Left renal pelvis (tissue), 4 donors: Measurements from ENCODE around the gene GRAMD2A. TPM values are rescaled to one million over a fixed set of nuclear protein-coding genes. Genes with fewer than 3 reads are reported as not detected.
"Not testable (repeated sequence)": the region's sequence is repeated elsewhere in the genome, so short reads cannot be mapped to it uniquely, and the experiment has no call there.

ENCODE experiments used
- DNase-seq, 4 donors: peaks; one replicate each; pipeline ENCODE4 v3.0.0-alpha.2; 2013; ENCODE audit warnings: low read depth in 4 of 4, low spot score in 3 of 4
- polyA plus RNA-seq, 4 donors: library from polyadenylated mRNA; unstranded; fragments of 120-200 nt; gene quantifications; one replicate each; pipeline ENCODE4 v1.2.1, GENCODE V29; 2013; ENCODE audit not compliant: insufficient read length in 4 of 4

Gene GRAMD2A
- polyA plus RNA-seq, 4 donors, result 0.23 to 11.0 (median 7.2) TPM

DNA sequence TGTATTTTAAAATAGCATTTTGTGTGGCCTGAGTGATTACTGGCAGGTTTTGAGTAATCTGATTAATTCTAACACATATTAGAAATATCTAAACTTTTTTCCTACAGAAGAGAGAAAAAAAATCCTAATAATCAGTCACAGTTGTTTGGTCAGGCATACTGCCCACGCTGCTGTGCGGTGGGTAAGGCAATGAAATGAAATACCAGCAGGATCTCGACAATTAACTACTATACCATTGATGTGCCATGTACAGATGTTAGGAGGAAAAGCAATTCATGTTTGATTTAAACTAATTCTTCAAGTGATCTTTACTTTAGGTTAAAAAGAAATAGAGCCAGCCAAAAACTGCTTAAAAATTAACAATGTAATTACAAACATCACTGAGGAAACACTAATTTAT is 5.2 kb downstream of the GRAMD2A start:
- DNase-seq, result no peak

DNA sequence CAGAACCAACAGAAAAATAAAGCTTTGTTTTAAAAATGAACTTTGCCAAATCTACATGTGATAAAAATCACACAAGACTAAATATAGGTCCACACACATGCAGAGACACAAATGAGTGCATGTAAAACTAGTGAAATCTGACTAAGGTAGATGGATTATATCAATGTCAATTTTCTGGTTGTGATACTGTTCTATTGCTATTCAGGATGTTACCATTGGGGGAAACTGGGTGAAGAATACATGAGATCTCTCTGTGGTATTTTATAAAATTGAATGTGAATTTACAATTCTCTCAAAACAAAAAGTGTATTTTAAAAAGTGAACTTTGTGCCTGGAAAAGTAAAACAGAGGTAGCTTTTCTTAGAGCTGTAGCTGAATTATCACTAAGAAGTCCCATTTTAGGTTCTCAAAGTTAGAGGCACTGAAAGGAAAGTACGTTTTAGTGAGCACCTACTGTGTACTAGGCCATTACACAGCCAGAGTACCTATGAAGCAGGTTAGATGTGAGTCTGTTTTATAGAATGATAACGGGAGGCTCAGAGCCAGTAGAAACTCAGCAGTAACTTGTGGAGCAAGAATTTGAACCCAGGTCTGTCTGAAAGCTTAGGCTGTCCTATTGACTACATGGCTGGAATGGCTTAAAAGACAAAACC is 8.2 kb downstream of the GRAMD2A start:
- no peak for DNase-seq

DNA sequence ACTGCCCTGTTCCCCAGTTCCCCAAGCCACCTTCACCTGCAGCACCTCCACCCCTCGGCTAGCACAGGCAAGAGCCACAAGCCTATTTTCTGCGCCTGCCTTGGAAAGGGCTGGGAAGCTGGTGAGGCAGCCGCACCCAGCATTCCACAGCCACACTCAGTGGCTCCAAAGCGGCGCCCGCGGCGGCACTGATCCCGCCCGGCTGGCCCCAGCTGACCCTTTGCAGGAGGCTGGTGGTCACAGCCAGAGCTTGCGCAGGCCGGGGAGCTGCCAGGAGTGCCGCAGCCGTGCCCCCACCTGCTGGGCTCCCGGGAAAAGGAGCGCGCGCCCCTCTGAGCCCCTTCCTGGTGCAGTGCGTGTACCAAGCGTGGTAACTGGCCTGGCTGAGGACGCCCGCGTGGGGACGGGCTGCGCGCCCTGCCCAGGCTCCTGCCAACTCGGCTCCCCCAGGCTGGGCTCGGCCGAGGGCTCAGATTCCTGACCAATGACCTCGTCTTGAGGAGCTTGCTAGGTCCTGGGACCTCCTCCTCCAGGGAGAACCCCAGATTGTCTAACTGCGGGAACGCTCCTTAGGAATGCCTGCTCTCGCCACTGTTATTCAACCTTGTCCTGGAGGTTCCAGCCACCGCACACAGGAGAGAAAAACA is 13.3 kb downstream of the GRAMD2A start:
- no peak for DNase-seq

GRCh38 chr15:72183781-72184164 is 13.8 kb downstream of the GRAMD2A start:
- no peak for DNase-seq

DNA sequence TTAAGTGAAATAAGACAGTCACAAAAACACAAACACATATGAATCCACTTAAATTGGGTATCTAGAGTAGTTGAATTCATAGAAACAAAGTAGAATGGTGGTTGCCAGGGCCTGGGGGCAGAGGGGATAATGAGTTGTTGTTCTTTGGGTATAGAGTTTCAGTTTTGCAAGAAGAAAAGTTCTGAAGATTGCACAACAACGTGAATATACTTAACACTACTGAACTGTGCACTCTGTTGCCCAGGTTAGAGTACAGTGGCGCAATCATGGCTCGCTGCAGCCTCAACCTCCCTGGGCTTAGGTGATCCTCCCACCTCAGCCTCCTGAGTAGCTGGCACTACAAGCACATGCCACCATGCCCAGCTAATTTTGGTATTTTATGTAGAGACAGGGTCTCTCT is 14.9 kb downstream of the GRAMD2A start:
- no peak for DNase-seq

- DNase-seq, result no peak
Observed at GRCh38 chr15:72182244-72182643, 15.3 kb downstream of the GRAMD2A start.

- DNase-seq, result no peak
Observed at GRCh38 chr15:72180761-72181324, 16.7 kb downstream of the GRAMD2A start.

- no peak for DNase-seq
Observed at GRCh38 chr15:72179950-72180581, 17.5 kb downstream of the GRAMD2A start.

DNA sequence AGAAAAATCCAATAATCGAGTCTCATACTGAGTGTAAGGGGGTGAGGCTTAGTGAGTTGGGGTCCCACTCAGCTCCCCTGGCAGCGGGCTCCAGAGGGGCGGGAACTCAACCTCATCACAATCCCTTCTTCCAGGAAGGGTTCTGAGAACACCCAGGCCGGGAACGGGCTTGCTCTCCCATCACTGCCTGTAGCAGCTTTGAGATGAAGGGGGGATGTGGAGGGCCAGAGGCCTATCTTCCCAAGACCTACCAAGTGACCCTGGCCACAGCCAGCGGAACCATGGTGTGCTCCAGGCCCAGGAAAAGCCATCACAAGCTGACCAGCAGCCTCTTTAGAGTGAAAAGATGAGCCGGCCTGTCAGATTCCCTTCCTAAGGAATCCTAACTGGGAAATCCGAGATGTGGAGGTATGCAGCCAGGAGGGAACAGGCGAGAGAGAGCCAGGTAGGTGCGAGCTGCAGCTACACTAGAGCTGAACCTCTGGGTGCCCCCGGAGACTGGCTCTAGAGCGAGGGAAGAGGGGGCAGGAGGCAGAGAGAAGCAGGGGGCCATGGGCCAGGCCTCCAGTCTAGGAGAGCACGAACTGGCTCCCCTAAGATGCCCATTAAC is 18.5 kb downstream of the GRAMD2A start:
- DNase-seq, result no peak

- DNase-seq, result no peak
Observed at GRCh38 chr15:72176743-72177142, 20.8 kb downstream of the GRAMD2A start.

- no peak for DNase-seq
Observed at GRCh38 chr15:72176159-72176558, 21.4 kb downstream of the GRAMD2A start.

DNA sequence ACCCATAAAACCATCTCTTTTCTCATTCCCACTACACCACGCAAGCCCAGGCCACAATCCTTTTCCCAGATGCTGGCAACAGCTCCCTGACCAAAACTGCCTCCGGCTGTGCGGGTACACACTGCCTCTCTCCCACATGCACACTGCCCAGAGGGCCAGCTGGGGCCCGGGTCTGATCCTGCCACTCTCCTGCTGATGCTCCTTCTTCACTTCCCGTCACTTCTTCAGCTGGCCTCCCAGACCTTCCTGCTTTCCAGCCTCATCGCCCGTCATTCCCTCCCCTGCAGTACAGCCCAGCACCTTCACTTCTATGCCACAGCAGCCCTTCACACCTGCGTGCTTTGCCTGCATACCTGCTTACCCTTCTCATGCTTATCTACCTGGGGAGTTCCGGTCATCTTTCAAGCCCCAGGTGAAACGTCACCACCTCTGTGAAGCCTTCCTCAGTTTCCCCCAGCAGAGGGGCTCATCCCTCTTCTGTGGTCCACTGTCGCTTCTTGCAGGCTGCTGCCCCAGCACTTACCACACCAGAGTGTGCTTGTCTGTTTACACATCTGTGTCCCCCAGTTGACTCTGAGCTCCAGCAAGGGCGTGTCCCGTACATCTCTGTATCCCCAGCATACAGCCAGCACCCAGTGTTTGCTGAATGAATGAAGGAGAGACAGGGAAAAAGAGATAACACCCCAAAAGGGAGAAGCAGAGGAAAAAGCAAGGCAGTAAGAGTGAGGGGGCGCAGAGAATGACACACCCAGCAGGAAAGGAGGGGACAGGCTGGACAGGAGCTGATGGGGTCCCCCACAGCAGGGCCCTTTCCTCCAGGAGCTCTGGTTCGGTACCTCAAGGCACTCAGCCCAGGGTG is 22.2 kb downstream of the GRAMD2A start:
- DNase-seq, result no peak

DNA sequence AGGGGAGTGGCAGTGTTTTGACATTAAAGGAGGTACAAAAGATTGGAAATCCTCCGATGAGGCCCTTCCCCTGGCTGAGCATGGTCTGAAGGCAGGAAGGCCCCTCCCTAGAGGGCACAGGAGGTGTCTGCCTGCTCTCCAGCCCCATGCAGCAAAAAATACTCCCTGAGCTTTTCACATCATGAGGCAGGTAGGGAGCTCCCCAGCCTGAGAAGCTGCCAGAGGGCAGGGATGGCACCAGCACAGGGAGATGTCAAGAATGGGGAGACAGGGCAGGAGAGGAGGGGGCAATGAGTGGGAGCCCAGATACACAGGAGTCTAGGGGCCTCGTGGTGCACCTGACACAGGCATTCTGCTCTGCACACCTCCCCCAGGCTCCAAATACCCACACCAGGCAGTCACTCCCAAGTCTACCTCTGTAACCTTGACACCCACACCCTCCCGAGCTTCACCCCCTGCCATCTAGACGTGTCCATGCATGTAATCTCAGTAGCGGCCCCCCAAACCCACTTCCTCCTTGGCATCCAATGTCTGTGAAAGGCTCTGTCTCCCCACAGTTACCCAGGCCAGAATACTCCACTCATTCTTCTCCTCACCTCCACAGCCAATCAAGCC is 22.9 kb downstream of the GRAMD2A start:
- DNase-seq, result no peak

DNA sequence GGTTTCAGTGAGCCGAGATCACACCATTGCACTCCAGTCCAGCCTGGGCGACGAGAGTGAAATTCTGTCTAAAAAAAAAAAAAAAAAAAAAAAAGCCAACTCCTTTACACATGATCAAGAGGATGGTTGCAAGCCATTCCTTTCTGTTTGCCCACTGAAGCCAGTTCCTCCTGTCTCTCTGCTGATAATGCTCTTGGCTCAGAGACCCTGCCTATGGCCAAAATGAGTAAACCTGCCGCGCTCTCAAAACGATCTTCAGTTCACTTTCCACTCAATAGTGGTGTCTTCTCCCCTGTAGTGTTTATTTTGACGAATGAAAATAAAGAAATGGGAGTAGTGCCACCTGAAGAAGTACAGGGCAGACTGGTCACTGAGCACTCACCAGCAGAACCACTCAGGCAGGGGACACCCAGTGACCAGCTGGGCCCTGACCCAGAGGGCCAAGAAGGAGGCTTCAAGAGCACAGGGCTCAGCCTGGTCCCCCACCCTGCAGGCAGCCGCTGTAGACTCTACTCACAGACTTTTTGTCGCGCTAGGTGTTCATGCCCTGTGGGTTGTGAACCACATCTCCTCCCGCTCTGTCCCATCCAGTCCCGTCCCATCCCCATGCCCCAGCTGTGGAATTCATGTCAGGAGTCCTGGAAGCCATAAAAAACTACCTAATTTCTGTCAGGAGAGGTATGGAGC is 23.6 kb downstream of the GRAMD2A start:
- DNase-seq, result no peak

DNA sequence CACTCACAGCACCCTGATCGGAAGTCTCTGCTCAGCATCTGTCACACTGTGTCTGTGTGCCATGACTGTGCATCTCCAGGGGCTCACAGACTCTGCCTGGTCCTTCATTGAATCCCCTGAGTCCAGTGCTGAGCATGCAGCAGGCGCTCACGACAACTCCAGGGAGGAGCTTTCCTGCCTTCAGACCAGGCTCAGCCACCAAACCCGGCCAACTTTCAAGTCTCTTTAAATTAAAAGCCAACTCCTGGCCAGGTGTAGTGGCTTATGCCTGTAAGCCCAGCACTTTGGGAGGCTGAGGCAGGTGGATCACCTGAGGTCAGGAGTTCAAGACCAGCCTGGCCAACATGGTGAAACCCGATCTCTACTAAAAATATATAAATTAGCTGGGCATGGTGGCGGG is 24.2 kb downstream of the GRAMD2A start:
- DNase-seq, result no peak

GRCh38 chr15:72172796-72173195 is 24.8 kb downstream of the GRAMD2A start:
- DNase-seq, result no peak

DNA sequence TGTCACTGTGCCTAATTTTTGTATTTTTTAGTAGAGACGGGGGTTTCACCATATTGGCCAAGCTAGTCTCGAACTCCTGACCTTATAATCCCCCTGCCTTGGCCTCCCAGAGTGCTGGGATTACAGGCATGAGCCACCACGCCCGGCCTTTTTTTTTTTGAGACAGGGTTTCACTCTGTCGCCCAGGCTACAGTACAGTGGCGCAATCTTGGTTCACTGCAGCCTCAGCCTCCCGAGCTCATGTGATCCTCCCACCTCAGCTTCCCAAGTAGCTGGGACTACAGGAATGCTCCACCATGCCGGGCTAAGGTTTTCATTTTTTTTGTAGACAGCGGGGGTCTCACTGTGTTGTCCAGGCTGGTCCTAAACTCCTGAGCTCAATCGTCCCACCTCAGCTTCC is 25.6 kb downstream of the GRAMD2A start:
- DNase-seq, result not testable (repeated sequence)

- no peak for DNase-seq
Observed at GRCh38 chr15:72170691-72171090, 26.9 kb downstream of the GRAMD2A start.

DNA sequence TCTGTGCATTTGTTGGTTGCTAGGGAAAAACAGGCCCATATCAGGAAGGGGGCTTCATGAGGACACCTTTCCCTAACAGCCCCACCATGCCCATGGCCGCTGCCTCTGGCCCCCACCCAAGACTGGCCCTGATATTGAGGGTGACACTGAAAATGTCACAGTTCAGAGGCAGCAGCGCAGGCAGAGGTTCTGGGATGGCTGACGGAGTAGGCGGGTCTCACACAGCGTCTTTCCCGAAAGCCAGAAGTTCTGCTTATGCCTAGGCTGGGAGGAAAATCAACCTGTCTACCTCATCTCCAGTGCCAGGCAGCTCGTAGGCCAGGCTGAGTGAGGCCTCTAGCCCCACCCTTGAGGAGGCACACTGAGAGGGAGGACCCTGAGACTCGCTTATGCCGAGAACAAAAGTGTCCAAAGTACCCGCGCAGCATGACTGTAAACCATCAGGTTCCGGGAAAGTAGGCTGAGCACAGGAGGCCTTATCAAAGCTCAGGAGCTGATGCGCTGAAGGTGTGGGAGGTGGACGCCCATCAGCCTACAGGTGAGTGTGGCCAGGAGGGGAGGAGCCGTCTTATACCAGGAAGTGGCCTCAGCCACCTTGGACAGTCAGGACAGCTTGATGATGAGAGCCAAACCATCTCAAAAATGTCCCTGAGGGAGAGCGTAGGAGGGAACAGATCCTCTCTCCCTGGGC is 27.5 kb downstream of the GRAMD2A start:
- DNase-seq, result no peak
